K562 (cell line): ENCODE results near the gene MICAL1. TPM values are rescaled to one million over a fixed set of nuclear protein-coding genes. Genes with fewer than 3 reads are reported as not detected.
A peak's percentile ranks its signal among the peaks of the same experiment; 100 is the strongest.

ENCODE experiments used
- ATF3 ChIP-seq, 2 experiments: fragments of 450-650 bp in 1 of 2; sonication (generic) in 1 of 2; formaldehyde crosslinking in 1 of 2; IDR thresholded peaks in 1 of 2; conservative IDR thresholded peaks in 1 of 2; 2 replicates each; pipeline versions ENCODE4 v1.6.1 to v1.8.1; 2016 to 2023; ENCODE audit warnings: mild to moderate bottlenecking in 2 of 2, moderate library complexity in 2 of 2, inconsistent platforms in 1 of 2, missing genetic modification reagents in 1 of 2
- NFATC3 ChIP-seq: fragments of 450-650 bp; IDR thresholded peaks from 2 replicates; pipeline ENCODE4 v1.6.1; 2017; ENCODE audit warnings: mild to moderate bottlenecking
- RB1 ChIP-seq: fragments of 450-650 bp; IDR thresholded peaks from 2 replicates; pipeline ENCODE4 v1.6.1; 2017; ENCODE audit warnings: low read depth, mild to moderate bottlenecking
- RBM34 ChIP-seq: fragments of 200-400 bp; formaldehyde crosslinking; IDR thresholded peaks from 2 replicates; pipeline ENCODE4 v1.6.1; 2018; ENCODE audit warnings: low read length, borderline replicate concordance; ENCODE audit not compliant: insufficient read depth
- SP2 ChIP-seq: IDR thresholded peaks from 2 replicates; pipeline ENCODE4 v1.6.1; 2011; ENCODE audit warnings: mild to moderate bottlenecking, low read depth, low read length, moderate library complexity; ENCODE audit not compliant: poor library complexity, severe bottlenecking; ENCODE audit errors: extremely low read depth
- STAT5A ChIP-seq: IDR thresholded peaks from 2 replicates; pipeline ENCODE4 v1.6.1; 2012; ENCODE audit warnings: low read length, inconsistent platforms, borderline replicate concordance
- ZBTB2 ChIP-seq: fragments of 450-650 bp; IDR thresholded peaks from 2 replicates; pipeline ENCODE4 v1.6.1; 2016; ENCODE audit warnings: antibody characterized with exemption
- ZBTB49 ChIP-seq: sonication (generic); formaldehyde crosslinking; IDR thresholded peaks from 2 replicates; pipeline ENCODE4 v1.8.0; 2022; ENCODE audit warnings: missing genetic modification reagents, mild to moderate bottlenecking, borderline replicate concordance
- ZC3H4 ChIP-seq: sonication (generic); formaldehyde crosslinking; IDR thresholded peaks from 2 replicates; pipeline ENCODE4 v1.9.0; 2021; ENCODE audit warnings: missing genetic modification reagents, borderline replicate concordance
- ZNF212 ChIP-seq: fragments of 450-650 bp; formaldehyde crosslinking; IDR thresholded peaks from 2 replicates; pipeline ENCODE4 v1.4.0; 2020; ENCODE audit warnings: mild to moderate bottlenecking
- ZNF589 ChIP-seq: fragments of 200-800 bp; sonication (Bioruptor generic); IDR thresholded peaks from 2 replicates; pipeline ENCODE4 v1.6.1; 2016; ENCODE audit warnings: low read depth, missing genetic modification characterization, missing compliant biosample characterization
- polyA plus RNA-seq, 8 experiments: library from polyadenylated mRNA; depleted of rRNA in 4 of 8; stranded (reverse) in 5 of 8; unstranded in 3 of 8; fragments of >200 nt; fragmentation: Nextera tagmentation in 2 of 8; fragmentation: Illumina TruSeq in 1 of 8; extraction: Ambion mirVana in 2 of 8; extraction: Trizol in 1 of 8; gene quantifications; 2 replicates each; pipeline versions ENCODE4 v1.2.1 to v1.2.3, GENCODE V29; 2011 to 2014; ENCODE audit warnings: inconsistent platforms in 1 of 8, missing spikeins in 1 of 8
- total RNA-seq, 7 experiments: library from RNA; depleted of rRNA in 6 of 7; stranded (reverse); fragments of >200 nt in 6 of 7; fragmentation: Illumina TruSeq in 2 of 7; extraction: Trizol in 2 of 7; gene quantifications; 2 replicates each; pipeline versions ENCODE4 v1.2.1 to v1.2.3, GENCODE V29; 2011 to 2021; ENCODE audit warnings: low replicate concordance in 1 of 7
- TF ChIP-seq, protein P1 (sequence below): sonication (generic); formaldehyde crosslinking; IDR thresholded peaks from 2 replicates; pipeline ENCODE4 v1.8.0; 2022; ENCODE audit warnings: mild to moderate bottlenecking, missing genetic modification reagents
- TF ChIP-seq, protein P2 (sequence below): fragments of 450-650 bp; IDR thresholded peaks from 2 replicates; pipeline ENCODE4 v1.6.1; 2018; ENCODE audit warnings: mild to moderate bottlenecking, low read depth; ENCODE audit not compliant: partially characterized antibody
- TF ChIP-seq, protein P3 (sequence below): fragments of 450-650 bp; IDR thresholded peaks from 2 replicates; pipeline ENCODE4 v1.6.1; 2016; ENCODE audit warnings: mild to moderate bottlenecking

The MICAL1 gene
- total and polyA plus RNA-seq, 9 of the 15 experiments (the other 6 are each of a cell fraction or from before 2014, with no cell fraction given) = 0.07 to 15.2 (median 7.0) TPM

DNA sequence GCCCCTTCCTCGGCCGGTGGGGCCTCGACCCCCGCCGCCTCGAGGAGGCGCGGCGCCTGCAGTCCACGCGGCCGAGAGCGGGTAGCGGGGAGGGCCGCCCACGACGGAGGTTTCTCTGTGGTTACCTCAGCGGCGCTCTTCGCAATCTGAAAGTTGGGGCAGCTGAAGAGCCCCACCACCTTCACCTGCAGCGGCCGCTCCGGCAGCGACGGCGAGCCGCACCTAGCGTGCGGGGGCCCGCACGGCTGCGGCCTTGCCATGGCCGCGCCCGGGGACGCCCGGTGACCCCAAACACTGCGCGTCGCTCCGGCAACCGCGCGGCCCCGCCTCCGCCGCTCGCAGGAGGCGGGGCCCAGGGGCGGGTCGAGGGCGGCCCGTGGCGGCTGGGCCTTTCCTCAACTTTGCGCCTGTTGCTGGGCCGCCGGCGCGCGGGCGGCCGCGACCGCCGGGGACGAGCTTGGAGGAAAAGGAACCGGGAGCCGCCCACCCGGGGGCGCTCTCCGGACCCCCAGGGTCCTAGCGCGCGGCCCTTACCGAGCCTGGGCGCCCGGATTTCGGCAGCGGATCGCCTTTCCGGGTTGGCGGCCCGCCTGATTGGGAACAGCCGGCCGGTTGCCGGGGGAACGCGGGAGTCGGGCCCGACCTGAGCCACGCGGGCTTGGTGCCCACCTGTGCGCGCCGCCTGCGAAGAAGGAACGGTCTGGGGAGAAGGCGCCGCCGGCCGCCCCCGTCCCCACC lies 15.1 kb downstream of the MICAL1 start, which contains the start of the genes PPIL6 and SMPD2 (continued):
- TF ChIP-seq ZBTB49 (CRISPR knock-in tag) (0 out of 2 replicates have a peak, but pooled peaks have one; percentile 79), ZBTB2 (no peak), ZC3H4 (CRISPR knock-in tag) (no peak), ATF3 (IDR thresholded peaks at IDR 0.05) (no peak), ATF3 (CRISPR knock-in tag; conservative IDR thresholded peaks at IDR 0.05) (no peak), ZNF589 (0 out of 2 replicates have a peak, but pooled peaks have one; percentile 48), ZNF212 (CRISPR knock-in tag) (no peak), STAT5A (no peak), NFATC3 (no peak), RB1 (peak; percentile 93), SP2 (no peak), RBM34 (0 out of 2 replicates have a peak, but pooled peaks have one; percentile 44)
- TF ChIP-seq, protein P1, sequence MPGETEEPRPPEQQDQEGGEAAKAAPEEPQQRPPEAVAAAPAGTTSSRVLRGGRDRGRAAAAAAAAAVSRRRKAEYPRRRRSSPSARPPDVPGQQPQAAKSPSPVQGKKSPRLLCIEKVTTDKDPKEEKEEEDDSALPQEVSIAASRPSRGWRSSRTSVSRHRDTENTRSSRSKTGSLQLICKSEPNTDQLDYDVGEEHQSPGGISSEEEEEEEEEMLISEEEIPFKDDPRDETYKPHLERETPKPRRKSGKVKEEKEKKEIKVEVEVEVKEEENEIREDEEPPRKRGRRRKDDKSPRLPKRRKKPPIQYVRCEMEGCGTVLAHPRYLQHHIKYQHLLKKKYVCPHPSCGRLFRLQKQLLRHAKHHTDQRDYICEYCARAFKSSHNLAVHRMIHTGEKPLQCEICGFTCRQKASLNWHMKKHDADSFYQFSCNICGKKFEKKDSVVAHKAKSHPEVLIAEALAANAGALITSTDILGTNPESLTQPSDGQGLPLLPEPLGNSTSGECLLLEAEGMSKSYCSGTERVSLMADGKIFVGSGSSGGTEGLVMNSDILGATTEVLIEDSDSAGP = no peak
- TF ChIP-seq, protein P2, sequence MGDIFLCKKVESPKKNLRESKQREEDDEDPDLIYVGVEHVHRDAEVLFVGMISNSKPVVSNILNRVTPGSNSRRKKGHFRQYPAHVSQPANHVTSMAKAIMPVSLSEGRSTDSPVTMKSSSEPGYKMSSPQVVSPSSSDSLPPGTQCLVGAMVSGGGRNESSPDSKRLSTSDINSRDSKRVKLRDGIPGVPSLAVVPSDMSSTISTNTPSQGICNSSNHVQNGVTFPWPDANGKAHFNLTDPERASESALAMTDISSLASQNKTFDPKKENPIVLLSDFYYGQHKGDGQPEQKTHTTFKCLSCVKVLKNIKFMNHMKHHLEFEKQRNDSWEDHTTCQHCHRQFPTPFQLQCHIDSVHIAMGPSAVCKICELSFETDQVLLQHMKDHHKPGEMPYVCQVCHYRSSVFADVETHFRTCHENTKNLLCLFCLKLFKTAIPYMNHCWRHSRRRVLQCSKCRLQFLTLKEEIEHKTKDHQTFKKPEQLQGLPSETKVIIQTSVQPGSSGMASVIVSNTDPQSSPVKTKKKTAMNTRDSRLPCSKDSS = no peak
- TF ChIP-seq, protein P3, sequence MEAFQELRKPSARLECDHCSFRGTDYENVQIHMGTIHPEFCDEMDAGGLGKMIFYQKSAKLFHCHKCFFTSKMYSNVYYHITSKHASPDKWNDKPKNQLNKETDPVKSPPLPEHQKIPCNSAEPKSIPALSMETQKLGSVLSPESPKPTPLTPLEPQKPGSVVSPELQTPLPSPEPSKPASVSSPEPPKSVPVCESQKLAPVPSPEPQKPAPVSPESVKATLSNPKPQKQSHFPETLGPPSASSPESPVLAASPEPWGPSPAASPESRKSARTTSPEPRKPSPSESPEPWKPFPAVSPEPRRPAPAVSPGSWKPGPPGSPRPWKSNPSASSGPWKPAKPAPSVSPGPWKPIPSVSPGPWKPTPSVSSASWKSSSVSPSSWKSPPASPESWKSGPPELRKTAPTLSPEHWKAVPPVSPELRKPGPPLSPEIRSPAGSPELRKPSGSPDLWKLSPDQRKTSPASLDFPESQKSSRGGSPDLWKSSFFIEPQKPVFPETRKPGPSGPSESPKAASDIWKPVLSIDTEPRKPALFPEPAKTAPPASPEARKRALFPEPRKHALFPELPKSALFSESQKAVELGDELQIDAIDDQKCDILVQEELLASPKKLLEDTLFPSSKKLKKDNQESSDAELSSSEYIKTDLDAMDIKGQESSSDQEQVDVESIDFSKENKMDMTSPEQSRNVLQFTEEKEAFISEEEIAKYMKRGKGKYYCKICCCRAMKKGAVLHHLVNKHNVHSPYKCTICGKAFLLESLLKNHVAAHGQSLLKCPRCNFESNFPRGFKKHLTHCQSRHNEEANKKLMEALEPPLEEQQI = no peak
